Subcutaneous abdominal adipose tissue (tissue), 5 donors: Measurements from ENCODE around the gene ZNF670.

Source experiments
- H3K27ac ChIP-seq: one replicate; pipeline ENCODE4 v1.7.0; 2013; ENCODE audit warnings: low read depth, mild to moderate bottlenecking, inconsistent platforms, low read length, moderate library complexity
- H3K27me3 ChIP-seq, 5 donors: one replicate each; pipeline ENCODE4 v1.7.0; 2013; ENCODE audit warnings: low read length in 5 of 5, inconsistent platforms in 1 of 5; ENCODE audit not compliant: control insufficient read depth in 5 of 5, insufficient read depth in 4 of 5
- H3K36me3 ChIP-seq, 5 donors: one replicate each; pipeline ENCODE4 v1.7.0; 2013; ENCODE audit warnings: low read length in 5 of 5; ENCODE audit not compliant: control insufficient read depth in 5 of 5, insufficient read depth in 5 of 5
- H3K4me1 ChIP-seq, 5 donors: one replicate each; pipeline ENCODE4 v1.7.0; 2013; ENCODE audit warnings: low read length in 5 of 5, mild to moderate bottlenecking in 3 of 5, moderate library complexity in 1 of 5; ENCODE audit not compliant: control insufficient read depth in 5 of 5, insufficient read depth in 5 of 5
- H3K4me3 ChIP-seq, 5 donors: one replicate each; pipeline ENCODE4 v1.7.0; 2013; ENCODE audit warnings: low read length in 5 of 5, low read depth in 1 of 5
- H3K9ac ChIP-seq, 5 donors: one replicate each; pipeline ENCODE4 v1.7.0; 2013; ENCODE audit warnings: low read length in 5 of 5, mild to moderate bottlenecking in 4 of 5, moderate library complexity in 3 of 5
- H3K9me3 ChIP-seq, 5 donors: one replicate each; pipeline ENCODE4 v1.7.0; 2013; ENCODE audit warnings: low read length in 5 of 5; ENCODE audit not compliant: control insufficient read depth in 5 of 5
- donor health status: healthy.
- donor health status: healthy.
- donor health status: healthy.
- donor health status: healthy.
- donor health status: healthy.

The ZNF670 gene

GRCh38 chr1:247105966-247106365, 27.4 kb upstream of the ZNF670 start:
- H3K9ac ChIP-seq = no peak overlapping the region
- H3K36me3 ChIP-seq = peaks cover 9 to 11% (median 10%) of the 10 kb centered on the region in 5 donors
- H3K27me3 ChIP-seq = no peaks in the 10 kb centered on the region
- peaks cover 0 to 28% (median 26%) of the 10 kb centered on the region in 5 donors for H3K4me1 ChIP-seq
- H3K4me3 ChIP-seq = no peak overlapping the region
- peaks cover 2 to 11% (median 7%) of the 10 kb centered on the region in 5 donors for H3K9me3 ChIP-seq
- H3K27ac ChIP-seq = no peak overlapping the region

- peaks cover 5 to 18% (median 15%) of the 10 kb centered on the region in 5 donors for H3K9me3 ChIP-seq
- H3K36me3 ChIP-seq = peaks cover 18 to 20% (median 20%) of the 10 kb centered on the region in 5 donors
- no peak overlapping the region for H3K27ac ChIP-seq
- peaks cover 0 to 22% (median 20%) of the 10 kb centered on the region in 5 donors for H3K4me1 ChIP-seq
- peak overlapping the region in 1 of 5 donors; percentile 47 for H3K9ac ChIP-seq
- no peaks in the 10 kb centered on the region for H3K27me3 ChIP-seq
- peak overlapping the region; percentile 83 to 98 (median 97) for H3K4me3 ChIP-seq
Observed at GRCh38 chr1:247104965-247105364, 26.4 kb upstream of the ZNF670 start.

GRCh38 chr1:247103859-247104591, 25.4 kb upstream of the ZNF670 start, which contains the start of gene ZNF669:
ZNF669 (minus strand) TSS chr1:247104356; CDS start chr1:247104199, 157 bp downstream.
- peaks cover 18 to 20% (median 20%) of the 10 kb centered on the region in 5 donors for H3K36me3 ChIP-seq
- H3K27me3 ChIP-seq = no peaks in the 10 kb centered on the region
- peak within 1 kb of the TSS; percentile 83 to 98 (median 97) for H3K4me3 ChIP-seq
- H3K9ac ChIP-seq = peak within 1 kb of the TSS; percentile 56 to 95 (median 88)
- peaks cover 0 to 22% (median 20%) of the 10 kb centered on the region in 5 donors for H3K4me1 ChIP-seq
- peak within 1 kb of the TSS; percentile 74 for H3K27ac ChIP-seq
- peaks cover 5 to 24% (median 15%) of the 10 kb centered on the region in 5 donors for H3K9me3 ChIP-seq

- H3K36me3 ChIP-seq = peaks cover 21 to 25% (median 24%) of the 10 kb centered on the region in 5 donors
- H3K9me3 ChIP-seq = peaks cover 5 to 38% (median 21%) of the 10 kb centered on the region in 5 donors
- no peak overlapping the region for H3K9ac ChIP-seq
- H3K27me3 ChIP-seq = no peaks in the 10 kb centered on the region
- H3K27ac ChIP-seq = no peak overlapping the region
- peaks cover 0 to 22% (median 20%) of the 10 kb centered on the region in 5 donors for H3K4me1 ChIP-seq
- no peak overlapping the region for H3K4me3 ChIP-seq
Observed at GRCh38 chr1:247102381-247102780, 23.8 kb upstream of the ZNF670 start.

GRCh38 chr1:247100676-247101279, 22.2 kb upstream of the ZNF670 start:
- peak overlapping the region in 2 of 5 donors; percentile 10 to 42 for H3K4me3 ChIP-seq
- H3K9me3 ChIP-seq = peaks cover 5 to 52% (median 36%) of the 10 kb centered on the region in 5 donors
- H3K27ac ChIP-seq = no peak overlapping the region
- H3K27me3 ChIP-seq = no peaks in the 10 kb centered on the region
- H3K36me3 ChIP-seq = peaks cover 24 to 31% (median 28%) of the 10 kb centered on the region in 5 donors
- no peak overlapping the region for H3K9ac ChIP-seq
- peaks cover 0 to 22% (median 20%) of the 10 kb centered on the region in 5 donors for H3K4me1 ChIP-seq

- peaks cover 5 to 51% (median 32%) of the 10 kb centered on the region in 5 donors for H3K9me3 ChIP-seq
- no peak overlapping the region for H3K9ac ChIP-seq
- peak overlapping the region in 1 of 5 donors; percentile 16 for H3K4me3 ChIP-seq
- H3K27ac ChIP-seq = no peak overlapping the region
- H3K27me3 ChIP-seq = no peaks in the 10 kb centered on the region
- H3K4me1 ChIP-seq = no peaks in the 10 kb centered on the region
- peaks cover 23 to 30% (median 28%) of the 10 kb centered on the region in 5 donors for H3K36me3 ChIP-seq
Observed at GRCh38 chr1:247096958-247097357, 18.3 kb upstream of the ZNF670 start.

GRCh38 chr1:247096544-247096943, 17.9 kb upstream of the ZNF670 start:
- H3K9ac ChIP-seq = no peak overlapping the region
- H3K27ac ChIP-seq = no peak overlapping the region
- peaks cover 5 to 48% (median 29%) of the 10 kb centered on the region in 5 donors for H3K9me3 ChIP-seq

GRCh38 chr1:247096112-247096511, 17.5 kb upstream of the ZNF670 start:
- Histone ChIP-seq H3K4me1 (no peaks in the 10 kb centered on the region), H3K9ac (no peak overlapping the region), H3K27me3 (no peaks in the 10 kb centered on the region), H3K4me3 (no peak overlapping the region), H3K9me3 (peaks cover 5 to 47% (median 26%) of the 10 kb centered on the region in 5 donors), H3K27ac (no peak overlapping the region), H3K36me3 (peaks cover 14 to 22% (median 19%) of the 10 kb centered on the region in 5 donors)

More at GRCh38 chr1:247096544-247096943, 17.9 kb upstream of the ZNF670 start:
- H3K36me3 ChIP-seq = peaks cover 19 to 26% (median 24%) of the 10 kb centered on the region in 5 donors
- peak overlapping the region in 1 of 5 donors; percentile 16 for H3K4me3 ChIP-seq
- no peaks in the 10 kb centered on the region for H3K27me3 ChIP-seq
- H3K4me1 ChIP-seq = no peaks in the 10 kb centered on the region

GRCh38 chr1:247090455-247090854, 11.8 kb upstream of the ZNF670 start:
- no peaks in the 10 kb centered on the region for H3K36me3 ChIP-seq
- H3K27me3 ChIP-seq = peaks cover 0 to 7% (median 0%) of the 10 kb centered on the region in 5 donors
- no peak overlapping the region for H3K4me3 ChIP-seq
- H3K4me1 ChIP-seq = no peaks in the 10 kb centered on the region
- no peaks in the 10 kb centered on the region for H3K9me3 ChIP-seq
- no peak overlapping the region for H3K9ac ChIP-seq
- H3K27ac ChIP-seq = no peak overlapping the region
